GM23248 (cell line): ENCODE data around the gene KLK2.

Experiments used
- EZH2 ChIP-seq: fragments of 200-600 bp; sonication (generic); IDR thresholded peaks from 2 replicates; pipeline ENCODE4 v1.6.1; 2018; ENCODE audit warnings: antibody characterized with exemption, mild to moderate bottlenecking; ENCODE audit not compliant: insufficient read depth, poor library complexity, severe bottlenecking
- EZH2phosphoT487 ChIP-seq: fragments of 200-600 bp; sonication (generic); IDR thresholded peaks from 2 replicates; pipeline ENCODE4 v1.6.1; 2018; ENCODE audit warnings: antibody characterized with exemption, moderate library complexity, mild to moderate bottlenecking, low read depth; ENCODE audit not compliant: insufficient read depth

- TF ChIP-seq EZH2phosphoT487 (no peak), EZH2 (no peak)
These were observed 38.9 kb downstream of the KLK2 start for GRCh38 chr19:50912102-50912599.
